GM12891 (cell line): ENCODE measurements around the gene USP44.

ENCODE experiments used
- DNase-seq: peaks from one replicate; pipeline ENCODE4 v3.0.0; 2011; ENCODE audit warnings: low spot score; ENCODE audit not compliant: insufficient read length
- FAIRE-seq: peaks from 2 replicates; lab custom pipeline; 2011; peaks lifted over from hg19 to GRCh38; lab: Jason Lieb, UNC
- PAX5 ChIP-seq: IDR thresholded peaks from 2 replicates; pipeline ENCODE4 v1.6.1; 2011; ENCODE audit warnings: low read length, moderate library complexity, mild to moderate bottlenecking; ENCODE audit not compliant: insufficient read depth, severe bottlenecking
- POLR2A ChIP-seq: IDR thresholded peaks from 2 replicates; pipeline ENCODE4 v1.6.1; 2011; ENCODE audit warnings: low read depth, low read length, control low read depth
- POLR2AphosphoS5 ChIP-seq: IDR thresholded peaks from 2 replicates; pipeline ENCODE4 v1.6.1; 2011; ENCODE audit warnings: low read depth, low read length, control low read depth
- POU2F2 ChIP-seq: IDR thresholded peaks from 2 replicates; pipeline ENCODE4 v1.6.1; 2011; ENCODE audit warnings: low read depth, mild to moderate bottlenecking, control low read depth, low read length, moderate library complexity
- SPI1 ChIP-seq: IDR thresholded peaks from 2 replicates; pipeline ENCODE4 v1.6.1; 2011; ENCODE audit warnings: low read depth, low read length, control low read depth
- TAF1 ChIP-seq: IDR thresholded peaks from 2 replicates; pipeline ENCODE4 v1.6.1; 2011; ENCODE audit warnings: low read depth, low read length, control low read depth

USP44 gene

GRCh38 chr12:95541436-95541835 lies 9.8 kb downstream of the USP44 start:
- TF ChIP-seq PAX5 (no peak), POU2F2 (no peak), POLR2AphosphoS5 (no peak), TAF1 (no peak), SPI1 (no peak), POLR2A (no peak)
- DNase-seq: no peak
- FAIRE-seq: no peak

- FAIRE-seq (no peak), DNase-seq (no peak)
- TF ChIP-seq POU2F2: no peak
- TF ChIP-seq SPI1: no peak
- no peak for TF ChIP-seq TAF1
- TF ChIP-seq PAX5: no peak
- no peak for TF ChIP-seq POLR2AphosphoS5
- TF ChIP-seq POLR2A: no peak
These were observed 12.6 kb downstream of the USP44 start for GRCh38 chr12:95538656-95539055.

GRCh38 chr12:95538006-95538405 lies 13.3 kb downstream of the USP44 start:
- FAIRE-seq: no peak
- no peak for TF ChIP-seq POU2F2
- TF ChIP-seq PAX5: no peak
- no peak for TF ChIP-seq TAF1
- TF ChIP-seq POLR2A: no peak
- TF ChIP-seq POLR2AphosphoS5: no peak
- no peak for TF ChIP-seq SPI1
- DNase-seq: no peak

GRCh38 chr12:95533985-95534384 lies 17.3 kb downstream of the USP44 start:
- no peak for TF ChIP-seq POLR2AphosphoS5
- no peak for TF ChIP-seq TAF1
- TF ChIP-seq SPI1: no peak
- TF ChIP-seq POU2F2: no peak
- no peak for TF ChIP-seq POLR2A
- TF ChIP-seq PAX5: no peak
- no peak for FAIRE-seq
- DNase-seq: no peak

GRCh38 chr12:95532851-95533250 lies 18.4 kb downstream of the USP44 start:
- no peak for TF ChIP-seq SPI1
- no peak for TF ChIP-seq POLR2AphosphoS5
- no peak for TF ChIP-seq PAX5
- TF ChIP-seq POLR2A: no peak
- TF ChIP-seq POU2F2: no peak
- no peak for TF ChIP-seq TAF1
- DNase-seq: no peak
- no peak for FAIRE-seq

- DNase-seq (no peak), FAIRE-seq (no peak)
- TF ChIP-seq POLR2AphosphoS5 (no peak), TAF1 (no peak), POU2F2 (no peak), POLR2A (no peak), SPI1 (no peak), PAX5 (no peak)
These were observed 21.5 kb downstream of the USP44 start for GRCh38 chr12:95529693-95530225.

GRCh38 chr12:95528431-95528830 lies 22.8 kb downstream of the USP44 start:
- FAIRE-seq (no peak), DNase-seq (no peak)
- TF ChIP-seq POLR2AphosphoS5 (no peak), SPI1 (no peak), TAF1 (no peak), PAX5 (no peak), POU2F2 (no peak), POLR2A (no peak)

GRCh38 chr12:95522692-95523091 lies 28.6 kb downstream of the USP44 start:
- FAIRE-seq (no peak), DNase-seq (no peak)

GRCh38 chr12:95520816-95521215 lies 30.5 kb downstream of the USP44 start:
- DNase-seq: no peak
- no peak for FAIRE-seq
- no peak for TF ChIP-seq POLR2A
- no peak for TF ChIP-seq SPI1
- TF ChIP-seq TAF1: no peak
- no peak for TF ChIP-seq POLR2AphosphoS5
- no peak for TF ChIP-seq POU2F2
- no peak for TF ChIP-seq PAX5

More at GRCh38 chr12:95522692-95523091, 28.6 kb downstream of the USP44 start:
- TF ChIP-seq POLR2A (no peak), POU2F2 (no peak), SPI1 (no peak), TAF1 (no peak), POLR2AphosphoS5 (no peak), PAX5 (no peak)
